K562 (cell line): ENCODE results near the gene HYAL3. TPM values are rescaled to one million over a fixed set of nuclear protein-coding genes. Genes with fewer than 3 reads are reported as not detected.

ENCODE experiments used
- CCNT2 ChIP-seq: IDR thresholded peaks from 2 replicates; pipeline ENCODE4 v1.6.1; 2011; ENCODE audit warnings: borderline replicate concordance, low read depth, mild to moderate bottlenecking, moderate library complexity, mixed read lengths, low read length; ENCODE audit not compliant: insufficient read length; ENCODE audit errors: extremely low read depth
- CSDE1 ChIP-seq, 2 experiments: fragments of 450-650 bp; IDR thresholded peaks; 2 replicates each; pipeline ENCODE4 v1.6.1; 2016; ENCODE audit warnings: mild to moderate bottlenecking in 1 of 2
- DEAF1 ChIP-seq: fragments of 450-650 bp; formaldehyde crosslinking; IDR thresholded peaks from 2 replicates; pipeline ENCODE4 v1.4.0; 2020; ENCODE audit warnings: mild to moderate bottlenecking, moderate library complexity
- ELF4 ChIP-seq: fragments of 450-650 bp; formaldehyde crosslinking; IDR thresholded peaks from 2 replicates; pipeline ENCODE4 v1.4.0; 2022; ENCODE audit warnings: missing genetic modification characterization
- FOS ChIP-seq: IDR thresholded peaks from 3 replicates; pipeline ENCODE4 v1.6.1; 2011; ENCODE audit not compliant: insufficient read length; ENCODE audit errors: extremely low read depth
- FOXJ2 ChIP-seq: fragments of 200-800 bp; sonication (Bioruptor generic); IDR thresholded peaks from 2 replicates; pipeline ENCODE4 v1.6.1; 2016; ENCODE audit warnings: missing genetic modification characterization, missing compliant biosample characterization
- HINFP ChIP-seq: fragments of 450-650 bp; conservative IDR thresholded peaks from 2 replicates; pipeline ENCODE4 v1.6.1; 2016; ENCODE audit warnings: missing genetic modification characterization, low read depth, mild to moderate bottlenecking, control low read depth, missing compliant biosample characterization
- MAFG ChIP-seq: fragments of 450-650 bp; conservative IDR thresholded peaks from 2 replicates; pipeline ENCODE4 v1.6.1; 2016; ENCODE audit warnings: missing genetic modification characterization, missing compliant biosample characterization
- NBN ChIP-seq: fragments of 450-650 bp; IDR thresholded peaks from 2 replicates; pipeline ENCODE4 v1.6.1; 2016; ENCODE audit warnings: low read depth, mild to moderate bottlenecking
- NRF1 ChIP-seq, 2 experiments: fragments of 450-650 bp; IDR thresholded peaks in 1 of 2; conservative IDR thresholded peaks in 1 of 2; 2 replicates each; pipeline ENCODE4 v1.6.1; 2014; ENCODE audit warnings: mild to moderate bottlenecking in 2 of 2
- PHB2 ChIP-seq: fragments of 450-650 bp; IDR thresholded peaks from 2 replicates; pipeline ENCODE4 v1.6.1; 2017; ENCODE audit warnings: low read depth
- PRDM10 ChIP-seq: fragments of 450-650 bp; IDR thresholded peaks from 2 replicates; pipeline ENCODE4 v1.6.1; 2018; ENCODE audit not compliant: partially characterized antibody
- RB1 ChIP-seq: fragments of 450-650 bp; IDR thresholded peaks from 2 replicates; pipeline ENCODE4 v1.6.1; 2017; ENCODE audit warnings: low read depth, mild to moderate bottlenecking
- RFX1 ChIP-seq: fragments of 450-650 bp; IDR thresholded peaks from 2 replicates; pipeline ENCODE4 v1.6.1; 2016; ENCODE audit warnings: mild to moderate bottlenecking, moderate library complexity
- SNIP1 ChIP-seq: fragments of 450-650 bp; IDR thresholded peaks from 2 replicates; pipeline ENCODE4 v1.7.1; 2017; ENCODE audit warnings: low read depth, mild to moderate bottlenecking
- TAL1 ChIP-seq: fragments of 450-650 bp; IDR thresholded peaks from 2 replicates; pipeline ENCODE4 v1.6.1; 2016; ENCODE audit warnings: mild to moderate bottlenecking
- TCF3 ChIP-seq: sonication (generic); formaldehyde crosslinking; IDR thresholded peaks from 2 replicates; pipeline ENCODE4 v1.4.0; 2020; ENCODE audit warnings: mild to moderate bottlenecking, missing genetic modification reagents
- ZBTB8A ChIP-seq: fragments of 450-650 bp; IDR thresholded peaks from 2 replicates; pipeline ENCODE4 v1.6.1; 2018; ENCODE audit warnings: mild to moderate bottlenecking, moderate library complexity; ENCODE audit not compliant: partially characterized antibody
- ZC3H8 ChIP-seq: fragments of 450-650 bp; IDR thresholded peaks from 2 replicates; pipeline ENCODE4 v1.6.1; 2017
- ZNF212 ChIP-seq: fragments of 450-650 bp; formaldehyde crosslinking; IDR thresholded peaks from 2 replicates; pipeline ENCODE4 v1.4.0; 2020; ENCODE audit warnings: mild to moderate bottlenecking
- ZNF655 ChIP-seq: fragments of 250-450 bp; sonication (Bioruptor Pico); IDR thresholded peaks from 2 replicates; pipeline ENCODE4 v1.5.0; 2021
- polyA plus RNA-seq, 8 experiments: library from polyadenylated mRNA; depleted of rRNA in 4 of 8; stranded (reverse) in 5 of 8; unstranded in 3 of 8; fragments of >200 nt; fragmentation: Nextera tagmentation in 2 of 8; fragmentation: Illumina TruSeq in 1 of 8; extraction: Ambion mirVana in 2 of 8; extraction: Trizol in 1 of 8; gene quantifications; 2 replicates each; pipeline versions ENCODE4 v1.2.1 to v1.2.3, GENCODE V29; 2011 to 2014; ENCODE audit warnings: inconsistent platforms in 1 of 8, missing spikeins in 1 of 8
- total RNA-seq, 7 experiments: library from RNA; depleted of rRNA in 6 of 7; stranded (reverse); fragments of >200 nt in 6 of 7; fragmentation: Illumina TruSeq in 2 of 7; extraction: Trizol in 2 of 7; gene quantifications; 2 replicates each; pipeline versions ENCODE4 v1.2.1 to v1.2.3, GENCODE V29; 2011 to 2021; ENCODE audit warnings: low replicate concordance in 1 of 7

HYAL3 gene
- total and polyA plus RNA-seq, 9 of the 15 experiments (the other 6 are each of a cell fraction or from before 2014, with no cell fraction given), result 0.38 to 9.1 (median 6.8) TPM

- TF ChIP-seq DEAF1 (CRISPR knock-in tag) (0 out of 2 replicates have a peak, but pooled peaks have one; percentile 17), PRDM10 (no peak), MAFG (tag) (no peak), HINFP (tag) (no peak), NRF1 (conservative IDR thresholded peaks at IDR 0.05 in 1 of 2, IDR thresholded peaks at IDR 0.05 in 1 of 2) (no peak), ZNF655 (CRISPR knock-in tag) (no peak), CCNT2 (peak; percentile 79), ZC3H8 (no peak), PHB2 (no peak), ELF4 (CRISPR knock-in tag) (no peak), RB1 (peak; percentile 92), FOXJ2 (tag) (no peak), SNIP1 (no peak), RFX1 (no peak), TAL1 (no peak), NBN (no peak), FOS (no peak), CSDE1 (IDR thresholded peaks at IDR 0.05) (no peak), ZNF212 (CRISPR knock-in tag) (peak; percentile 51; the same call in 1 of the 2 replicates), ZBTB8A (no peak), TCF3 (CRISPR knock-in tag) (peak; percentile 29; the same call in 1 of the 2 replicates)
Observed at GRCh38 chr3:50260027-50260941, 38.9 kb downstream of the HYAL3 start (continued).
